HCT116 (cell line): ENCODE data around the gene DNAJC3. TPM values are rescaled to one million over a fixed set of nuclear protein-coding genes. Genes with fewer than 3 reads are reported as not detected.
A peak's percentile ranks its signal among the peaks of the same experiment; 100 is the strongest.

Experiments
- ATAC-seq: fragments of 200-7000 bp; cut with Tn5 transposase; 2 replicates; pipeline ENCODE4 v1.9.1; 2020; ENCODE audit warnings: mild to moderate bottlenecking, moderate library complexity
- BruUV-seq: library from RNA; stranded (reverse); fragments of 400-500 nt; replicated peaks from 2 replicates; lab custom pipeline; 2021; lab: Mats Ljungman, UMichigan
- CTCF ChIA-PET: fragments of 300-600 bp; sonication (Branson Sonifier 250); formaldehyde crosslinking; loops from one replicate; lab custom pipeline; 2021; ENCODE audit warnings: antibody characterized with exemption; lab: Charles Lee
- POLR2A ChIA-PET: fragments of 300-600, 350-600 bp; sonication (Branson Sonifier 250); formaldehyde crosslinking; loops from one replicate; lab custom pipeline; 2021; ENCODE audit warnings: antibody characterized with exemption; lab: Charles Lee
- RAD21 ChIA-PET, 2 experiments: fragments of 300-600 bp; sonication (Branson Sonifier 250); formaldehyde crosslinking; loops; one replicate each; lab custom pipeline; 2023; ENCODE audit warnings: low total read pairs in 2 of 2; ENCODE audit not compliant: uncharacterized antibody in 2 of 2, unreplicated experiment in 2 of 2, low non-redundant PET in 1 of 2; lab: Charles Lee
- DNase-seq: peaks from one replicate; pipeline ENCODE4 v3.0.0-alpha.2; 2010; ENCODE audit warnings: low read depth, low spot score
- H2AFZ ChIP-seq: fragments of 200-600 bp; shearing (Covaris generic), sonication (generic); 2 replicates; pipeline ENCODE4 v1.6.1; 2017; ENCODE audit warnings: low read depth, mixed run types, mixed read lengths, antibody characterized with exemption, low read length; ENCODE audit not compliant: poor library complexity, severe bottlenecking
- H3K27ac ChIP-seq: 2 replicates; pipeline ENCODE4 v1.5.1; 2012; ENCODE audit warnings: low read depth, low read length
- H3K27me3 ChIP-seq: fragments of 200-600 bp; sonication (generic); 2 replicates; pipeline ENCODE4 v1.6.1; 2016; ENCODE audit warnings: mixed run types, low read length, mixed read lengths; ENCODE audit not compliant: insufficient read depth
- H3K36me3 ChIP-seq, 2 experiments: fragments of 200-500 bp in 1 of 2; fragments of 200-600 bp in 1 of 2; sonication (Bioruptor generic) in 1 of 2; sonication (generic) in 1 of 2; 2 replicates each; pipeline versions ENCODE4 v1.5.1 to v1.6.1; 2014 to 2016; ENCODE audit warnings: low read length in 2 of 2, inconsistent platforms in 1 of 2, mixed read lengths in 1 of 2, mixed run types in 1 of 2; ENCODE audit not compliant: insufficient read depth in 2 of 2, control insufficient read depth in 1 of 2
- H3K4me1 ChIP-seq, 2 experiments: fragments of 200-600 bp in 1 of 2; sonication (generic) in 1 of 2; 2 replicates each; pipeline versions ENCODE4 v1.5.1 to v1.6.1; 2012 to 2017; ENCODE audit warnings: low read length in 2 of 2, inconsistent platforms in 1 of 2, mild to moderate bottlenecking in 1 of 2, mixed read lengths in 1 of 2, mixed run types in 1 of 2, moderate library complexity in 1 of 2; ENCODE audit not compliant: insufficient read depth in 2 of 2, control insufficient read depth in 1 of 2
- H3K4me2 ChIP-seq: fragments of 200-600 bp; sonication (generic); 2 replicates; pipeline ENCODE4 v1.6.1; 2017; ENCODE audit warnings: mixed run types, low read length, mixed read lengths
- H3K4me3 ChIP-seq, 2 experiments: fragments of 200-600 bp in 1 of 2; sonication (generic) in 1 of 2; replicated peaks in 1 of 2; 2 replicates each; pipeline ENCODE4 v1.5.1; 2011 to 2016; ENCODE audit warnings: low read length in 2 of 2, control low read depth in 1 of 2, low read depth in 1 of 2, mild to moderate bottlenecking in 1 of 2, mixed read lengths in 1 of 2, mixed run types in 1 of 2
- H3K79me2 ChIP-seq: fragments of 200-600 bp; sonication (generic); 2 replicates; pipeline ENCODE4 v1.6.1; 2017; ENCODE audit warnings: mild to moderate bottlenecking, mixed run types, low read length, moderate library complexity, mixed read lengths; ENCODE audit not compliant: insufficient read depth
- H3K9ac ChIP-seq: fragments of 200-600 bp; sonication (generic); 2 replicates; pipeline ENCODE4 v1.6.1; 2016; ENCODE audit warnings: low read length, mixed read lengths
- H3K9me2 ChIP-seq: fragments of 200-600 bp; sonication (generic), shearing (Covaris generic); 2 replicates; pipeline ENCODE4 v1.6.1; 2017; ENCODE audit warnings: mixed run types, mild to moderate bottlenecking, moderate library complexity; ENCODE audit not compliant: insufficient read depth
- H3K9me3 ChIP-seq, 2 experiments: fragments of 200-500 bp in 1 of 2; fragments of 200-600 bp in 1 of 2; sonication (Bioruptor generic) in 1 of 2; sonication (generic) in 1 of 2; 2 replicates each; pipeline ENCODE4 v1.6.1; 2014 to 2017; ENCODE audit warnings: low read length in 2 of 2, mixed read lengths in 2 of 2, inconsistent platforms in 1 of 2, low read depth in 1 of 2, mild to moderate bottlenecking in 1 of 2, mixed run types in 1 of 2, moderate library complexity in 1 of 2; ENCODE audit not compliant: control insufficient read depth in 1 of 2, insufficient read depth in 1 of 2
- H4K20me1 ChIP-seq: fragments of 200-600 bp; sonication (generic), shearing (Covaris generic); 2 replicates; pipeline ENCODE4 v1.6.1; 2017; ENCODE audit warnings: mixed run types, mild to moderate bottlenecking, moderate library complexity; ENCODE audit not compliant: insufficient read depth
- ATF3 ChIP-seq: IDR thresholded peaks from 2 replicates; pipeline ENCODE4 v1.6.1; 2012
- CBX3 ChIP-seq: IDR thresholded peaks from 2 replicates; pipeline ENCODE4 v1.6.1; 2012; ENCODE audit warnings: low read depth
- EZH2 ChIP-seq: fragments of 200-600 bp; sonication (generic); IDR thresholded peaks from 2 replicates; pipeline ENCODE4 v1.6.1; 2017; ENCODE audit warnings: antibody characterized with exemption, mixed run types
- POLR2A ChIP-seq: IDR thresholded peaks from 2 replicates; pipeline ENCODE4 v1.7.0; 2011; ENCODE audit warnings: borderline replicate concordance; ENCODE audit not compliant: insufficient read depth, insufficient read length; ENCODE audit errors: extremely low read depth
- POLR2AphosphoS5 ChIP-seq: IDR thresholded peaks from 2 replicates; pipeline ENCODE4 v1.6.1; 2011; ENCODE audit warnings: mild to moderate bottlenecking, low read depth, low read length, moderate library complexity
- RAD21 ChIP-seq: IDR thresholded peaks from 2 replicates; pipeline ENCODE4 v1.6.1; 2012; ENCODE audit warnings: low read depth, mild to moderate bottlenecking
- REST ChIP-seq: IDR thresholded peaks from 2 replicates; pipeline ENCODE4 v1.6.1; 2012; ENCODE audit warnings: low read depth
- SP1 ChIP-seq: IDR thresholded peaks from 2 replicates; pipeline ENCODE4 v1.6.1; 2012; ENCODE audit warnings: low read depth
- SRF ChIP-seq: IDR thresholded peaks from 2 replicates; pipeline ENCODE4 v1.6.1; 2012; ENCODE audit warnings: low read depth
- TCF7L2 ChIP-seq: IDR thresholded peaks from 2 replicates; pipeline ENCODE4 v1.7.0; 2011; ENCODE audit warnings: borderline replicate concordance, inconsistent platforms; ENCODE audit not compliant: insufficient read depth, insufficient read length; ENCODE audit errors: extremely low read depth
- ZFX ChIP-seq: fragments of 450-650 bp; IDR thresholded peaks from 2 replicates; pipeline ENCODE4 v1.6.1; 2017
- intact Hi-C: fragments of 100-400 bp; cut with micrococcal nuclease; formaldehyde crosslinking; loops from 2 replicates; pipeline ENCODE4 v1.10.0; 2022
- total RNA-seq: library from RNA; stranded (reverse); gene quantifications from one replicate; pipeline ENCODE4 v1.2.1, GENCODE V29; 2021; ENCODE audit not compliant: unreplicated experiment
- TF ChIP-seq, protein P1 (sequence below): IDR thresholded peaks from 2 replicates; pipeline ENCODE4 v1.6.1; 2012
- TF ChIP-seq, protein P2 (sequence below), 3 experiments: fragments of 200-600 bp in 1 of 3; sonication (generic) in 1 of 3; IDR thresholded peaks in 2 of 3; conservative IDR thresholded peaks in 1 of 3; 2 replicates each; pipeline ENCODE4 v1.5.1; 2012 to 2017; ENCODE audit warnings: low read depth in 2 of 3, low read length in 2 of 3, antibody characterized with exemption in 1 of 3, borderline replicate concordance in 1 of 3, control low read depth in 1 of 3, mild to moderate bottlenecking in 1 of 3, mixed read lengths in 1 of 3, mixed run types in 1 of 3, moderate library complexity in 1 of 3; ENCODE audit not compliant: insufficient read depth in 1 of 3

Gene DNAJC3
- total RNA-seq, 1 experiment from 2014 or later: 28.5 TPM

GRCh38 chr13:95659500-95659899, 17.4 kb upstream of the DNAJC3 start:
- no peaks in the 10 kb centered on the region for H3K9me3 ChIP-seq
- H4K20me1 ChIP-seq: no peaks in the 10 kb centered on the region
- H3K9ac ChIP-seq: no peak overlapping the region
- H3K4me1 ChIP-seq: no peaks in the 10 kb centered on the region
- H3K27ac ChIP-seq: no peak overlapping the region
- no peaks in the 10 kb centered on the region for H3K79me2 ChIP-seq
- no peak overlapping the region for H3K4me2 ChIP-seq
- H3K9me2 ChIP-seq: no peaks in the 10 kb centered on the region
- BruUV-seq: no TSS peak
- RAD21 ChIA-PET: no interaction called here
- CTCF ChIA-PET: interaction anchor here (1.9 kb wide), 1 partner anchor 39 kb away, joined by 7 read pairs; no protein-coding TSS in a partner anchor
- H3K36me3 ChIP-seq: no peaks in the 10 kb centered on the region
- TF ChIP-seq, protein P1, sequence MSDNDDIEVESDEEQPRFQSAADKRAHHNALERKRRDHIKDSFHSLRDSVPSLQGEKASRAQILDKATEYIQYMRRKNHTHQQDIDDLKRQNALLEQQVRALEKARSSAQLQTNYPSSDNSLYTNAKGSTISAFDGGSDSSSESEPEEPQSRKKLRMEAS: no peak
- no peak for TF ChIP-seq ATF3
- no peak for TF ChIP-seq SP1
- TF ChIP-seq ZFX: no peak
- TF ChIP-seq SRF: no peak
- no peak for TF ChIP-seq CBX3
- no peak for TF ChIP-seq TCF7L2
- TF ChIP-seq, all 23 proteins: peak for 0
- intact Hi-C loops: no loop called here
- ATAC-seq (no peak), DNase-seq (no peak)
- no peak overlapping the region for H3K4me3 ChIP-seq
- H2AFZ ChIP-seq: no peak overlapping the region
- POLR2A ChIA-PET: no interaction called here
- H3K27me3 ChIP-seq: no peaks in the 10 kb centered on the region

DNA sequence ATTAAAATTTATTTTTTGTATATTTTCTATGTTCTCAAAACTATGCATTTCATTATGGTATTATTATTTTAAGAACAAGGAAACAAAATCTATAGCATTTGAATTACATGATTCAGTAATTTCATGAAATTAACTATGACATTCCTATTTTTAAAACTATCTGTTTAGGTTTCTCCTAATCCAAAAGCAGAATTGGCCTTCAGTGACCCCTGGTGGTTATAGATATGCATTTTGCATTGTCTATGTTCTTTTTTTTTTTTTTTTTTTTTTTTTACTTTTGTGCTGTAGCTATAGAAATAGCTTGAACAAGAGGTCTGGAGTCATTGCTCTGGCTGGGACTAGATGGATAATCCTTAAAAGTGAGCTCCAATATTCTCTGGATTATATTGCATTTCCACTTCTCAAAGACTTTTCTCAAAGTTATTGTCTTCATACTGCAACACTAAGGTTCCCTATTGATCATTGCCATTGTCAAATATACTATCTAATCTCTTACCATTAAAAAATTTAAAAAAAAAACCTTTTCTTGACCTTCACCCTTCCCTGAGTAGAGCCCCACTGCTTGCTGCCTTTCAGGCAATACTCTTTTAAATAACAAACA, 15.9 kb upstream of the DNAJC3 start:
- H3K36me3 ChIP-seq: no peaks in the 10 kb centered on the region
- no peaks in the 10 kb centered on the region for H3K4me1 ChIP-seq
- ChIA-PET RAD21 (interaction anchor here (0.6 to 1.6 kb wide), 6 partner anchors 16 to 340 kb away, joined by 3 to 5 read pairs (median 3); partner anchors contain the start of gene DNAJC3 (in 1 of the 2)), POLR2A (interaction anchor here (1.6 kb wide), 1 partner anchor 16 kb away, joined by 4 read pairs; the partner anchor contains the start of gene DNAJC3), CTCF (interaction anchor here (0.6 to 1.9 kb wide), 17 partner anchors 13 to 1065 kb away, joined by 3 to 32 read pairs (median 5); partner anchors contain the start of genes DNAJC3, DZIP1 and TGDS)
- H2AFZ ChIP-seq: no peak overlapping the region
- DNase-seq: peak; percentile 28
- H3K4me2 ChIP-seq: no peak overlapping the region
- intact Hi-C loops: loop anchor here (2.0 to 5.0 kb wide), 2 partner anchors 36 to 124 kb away; no protein-coding TSS in a partner anchor
- no peak; the same call in 1 of the 2 replicates for ATAC-seq
- no peak overlapping the region for H3K27ac ChIP-seq
- no peaks in the 10 kb centered on the region for H3K79me2 ChIP-seq
- no peaks in the 10 kb centered on the region for H3K9me2 ChIP-seq
- H3K9me3 ChIP-seq: no peaks in the 10 kb centered on the region; a peak in 1 of 4 replicates
- TF ChIP-seq RAD21: peak; percentile 57
- no peak for TF ChIP-seq ATF3
- TF ChIP-seq POLR2AphosphoS5: no peak
- no peak for TF ChIP-seq POLR2A
- TF ChIP-seq EZH2: no peak
- TF ChIP-seq, protein P2, sequence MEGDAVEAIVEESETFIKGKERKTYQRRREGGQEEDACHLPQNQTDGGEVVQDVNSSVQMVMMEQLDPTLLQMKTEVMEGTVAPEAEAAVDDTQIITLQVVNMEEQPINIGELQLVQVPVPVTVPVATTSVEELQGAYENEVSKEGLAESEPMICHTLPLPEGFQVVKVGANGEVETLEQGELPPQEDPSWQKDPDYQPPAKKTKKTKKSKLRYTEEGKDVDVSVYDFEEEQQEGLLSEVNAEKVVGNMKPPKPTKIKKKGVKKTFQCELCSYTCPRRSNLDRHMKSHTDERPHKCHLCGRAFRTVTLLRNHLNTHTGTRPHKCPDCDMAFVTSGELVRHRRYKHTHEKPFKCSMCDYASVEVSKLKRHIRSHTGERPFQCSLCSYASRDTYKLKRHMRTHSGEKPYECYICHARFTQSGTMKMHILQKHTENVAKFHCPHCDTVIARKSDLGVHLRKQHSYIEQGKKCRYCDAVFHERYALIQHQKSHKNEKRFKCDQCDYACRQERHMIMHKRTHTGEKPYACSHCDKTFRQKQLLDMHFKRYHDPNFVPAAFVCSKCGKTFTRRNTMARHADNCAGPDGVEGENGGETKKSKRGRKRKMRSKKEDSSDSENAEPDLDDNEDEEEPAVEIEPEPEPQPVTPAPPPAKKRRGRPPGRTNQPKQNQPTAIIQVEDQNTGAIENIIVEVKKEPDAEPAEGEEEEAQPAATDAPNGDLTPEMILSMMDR (IDR thresholded peaks at IDR 0.05 in 2 of 3, conservative IDR thresholded peaks at IDR 0.05 in 1 of 3; ENCODE audit: borderline replicate concordance in 1 of 3, insufficient read depth in 1 of 3, low read depth in 2 of 3, low read length in 2 of 3): peak; percentile 59 to 74 (median 64); a peak in 5 of 6 replicates
- no peak for TF ChIP-seq SP1
- no peak for TF ChIP-seq REST
- no peaks in the 10 kb centered on the region for H4K20me1 ChIP-seq
- no TSS peak for BruUV-seq
- H3K27me3 ChIP-seq: no peaks in the 10 kb centered on the region
- H3K9ac ChIP-seq: no peak overlapping the region
- H3K4me3 ChIP-seq: no peak overlapping the region
